Measurements from ENCODE around the gene FGF11. TPM values are rescaled to one million over a fixed set of nuclear protein-coding genes. Genes with fewer than 3 reads are reported as not detected.
"Not testable (repeated sequence)": the region's sequence is repeated elsewhere in the genome, so short reads cannot be mapped to it uniquely, and the experiment has no call there.

Gene FGF11
- polyA plus RNA-seq, 3 donors = 5.6 to 12.6 (median 8.0) TPM

DNA sequence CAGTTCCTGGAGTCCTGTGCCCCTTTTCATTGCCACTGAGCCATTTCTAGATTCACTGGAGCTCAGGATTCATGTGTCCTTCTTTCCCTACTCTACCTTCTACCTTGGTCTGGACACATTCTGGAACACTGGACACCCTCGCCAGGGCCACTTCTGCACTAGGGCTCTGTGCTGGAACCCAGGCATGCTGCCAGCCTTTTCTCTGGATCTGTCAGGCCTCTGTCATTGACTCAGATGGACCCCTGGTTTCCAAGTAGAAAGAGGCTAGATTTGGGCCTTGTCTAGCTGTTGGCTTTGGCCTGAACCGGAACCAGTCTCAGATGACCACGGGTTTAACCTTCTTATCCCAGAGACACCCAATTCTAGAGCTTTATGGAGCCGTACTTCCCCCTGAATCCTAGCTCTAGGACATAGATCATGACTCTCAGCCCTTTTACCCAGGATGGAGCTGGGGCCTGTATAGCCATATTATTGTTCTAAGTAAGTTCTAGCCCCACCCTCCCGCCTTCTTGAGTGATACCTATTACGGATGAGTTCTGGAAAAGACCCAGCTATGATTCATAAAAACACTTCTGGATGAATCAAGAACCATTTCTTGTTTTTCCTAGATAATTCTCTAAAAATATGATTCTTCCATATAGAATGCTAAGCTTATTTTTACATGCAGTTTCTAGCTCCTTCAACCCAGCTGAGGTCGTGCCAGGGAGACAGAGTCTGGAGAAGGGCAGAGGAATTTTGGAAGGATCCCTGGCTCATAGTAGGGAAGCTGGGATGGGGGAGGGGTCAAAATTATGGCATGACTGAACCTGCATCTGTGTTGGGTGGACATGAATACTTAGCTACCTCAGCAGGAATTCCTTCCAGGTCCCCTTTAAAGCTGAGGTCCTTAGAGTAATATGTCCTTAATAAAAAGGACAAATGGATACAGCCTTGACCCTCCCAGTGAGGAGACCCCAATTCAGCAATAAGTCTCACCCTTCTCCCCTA lies 4.5 kb downstream of the FGF11 start:
- DNase-seq (ENCODE audit: extremely low read depth in 1 of 11, low read depth in 9 of 11, low spot score in 4 of 11) = no peak

DNA sequence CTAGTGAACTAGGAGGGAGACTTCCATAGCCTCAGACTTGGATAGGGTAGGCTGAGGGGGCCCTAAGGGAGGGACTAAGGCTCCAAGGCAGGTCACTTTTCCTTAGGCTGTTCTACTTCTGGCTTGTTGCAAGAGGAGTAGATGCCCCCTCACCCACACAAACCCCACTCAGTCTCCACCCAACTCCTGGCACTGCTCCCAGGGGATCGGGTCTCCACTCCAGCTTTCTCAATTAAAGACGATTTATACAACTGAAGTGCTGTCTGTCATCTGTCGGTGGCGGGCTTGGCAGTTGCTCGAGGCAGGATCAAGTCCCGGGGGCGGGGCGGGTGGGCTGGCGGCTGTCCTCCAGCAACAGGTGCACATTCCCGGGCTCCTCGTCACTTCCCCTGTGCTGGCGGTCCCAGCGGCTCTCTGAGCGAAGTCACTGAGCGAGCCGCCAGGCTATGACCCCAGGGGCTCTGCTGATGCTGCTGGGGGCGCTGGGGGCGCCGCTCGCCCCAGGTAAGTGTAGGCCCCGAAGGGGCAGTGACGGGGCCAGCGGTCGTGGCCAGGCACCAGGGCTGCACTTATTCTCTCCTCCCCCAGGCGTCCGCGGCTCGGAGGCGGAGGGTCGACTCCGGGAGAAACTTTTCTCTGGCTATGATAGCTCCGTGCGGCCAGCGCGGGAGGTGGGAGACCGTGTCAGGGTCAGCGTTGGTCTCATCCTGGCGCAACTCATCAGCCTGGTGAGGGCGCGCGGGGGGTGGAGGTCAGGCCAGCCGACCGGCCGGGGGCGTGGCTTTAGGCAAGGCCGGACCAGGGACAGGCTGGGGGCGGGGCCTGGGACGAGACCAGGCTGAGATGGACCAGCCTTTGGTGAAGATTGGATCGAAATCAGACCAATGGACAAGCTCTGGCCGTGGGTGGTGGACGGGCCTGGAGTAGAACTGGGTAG lies 5.6 kb downstream of the FGF11 start, which contains the start of gene CHRNB1:
TSS of gene CHRNB1 (plus strand) at position 380 of the 937 bp plus-strand sequence. CDS start at position 447, 67 bp downstream.
- DNase-seq (ENCODE audit: extremely low read depth in 1 of 11, low read depth in 9 of 11, low spot score in 4 of 11) = no peak

DNA sequence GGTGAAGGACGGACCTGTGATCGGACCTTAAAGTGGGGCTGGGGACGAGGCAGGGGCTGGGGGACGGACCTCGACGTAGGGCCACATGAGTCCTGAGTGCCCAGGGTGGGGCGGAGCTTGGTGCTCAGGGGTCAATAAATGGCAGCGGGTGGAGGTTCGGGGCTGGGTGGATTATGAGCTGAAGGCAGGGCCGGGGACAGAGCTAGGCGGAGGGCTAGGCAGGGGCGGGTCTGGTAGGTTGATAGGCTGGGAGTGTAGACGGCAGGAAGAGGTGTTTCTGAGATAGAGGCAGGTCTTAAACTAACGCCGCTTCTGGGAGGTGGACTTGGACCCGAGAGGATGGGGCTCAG lies 6.3 kb downstream of the FGF11 start:
- no peak for DNase-seq (ENCODE audit: extremely low read depth in 1 of 11, low read depth in 9 of 11, low spot score in 4 of 11)

DNA sequence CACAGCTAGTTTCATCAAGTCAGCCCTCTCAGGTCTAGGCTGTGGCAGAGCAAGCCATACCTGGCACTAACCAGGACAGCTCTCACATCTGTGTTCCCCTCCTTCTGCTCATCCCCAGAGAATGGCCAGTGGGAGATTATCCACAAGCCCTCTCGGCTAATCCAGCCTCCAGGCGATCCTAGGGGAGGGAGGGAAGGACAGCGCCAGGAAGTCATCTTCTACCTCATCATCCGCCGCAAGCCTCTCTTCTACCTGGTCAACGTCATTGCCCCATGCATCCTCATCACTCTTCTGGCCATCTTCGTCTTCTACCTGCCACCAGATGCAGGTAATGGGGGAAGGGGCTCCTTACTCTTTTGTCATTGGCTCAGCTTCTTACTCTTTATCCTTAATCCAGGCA lies 9.1 kb downstream of the FGF11 start:
- DNase-seq (ENCODE audit: extremely low read depth in 1 of 11, low read depth in 9 of 11, low spot score in 4 of 11) = no peak

DNA sequence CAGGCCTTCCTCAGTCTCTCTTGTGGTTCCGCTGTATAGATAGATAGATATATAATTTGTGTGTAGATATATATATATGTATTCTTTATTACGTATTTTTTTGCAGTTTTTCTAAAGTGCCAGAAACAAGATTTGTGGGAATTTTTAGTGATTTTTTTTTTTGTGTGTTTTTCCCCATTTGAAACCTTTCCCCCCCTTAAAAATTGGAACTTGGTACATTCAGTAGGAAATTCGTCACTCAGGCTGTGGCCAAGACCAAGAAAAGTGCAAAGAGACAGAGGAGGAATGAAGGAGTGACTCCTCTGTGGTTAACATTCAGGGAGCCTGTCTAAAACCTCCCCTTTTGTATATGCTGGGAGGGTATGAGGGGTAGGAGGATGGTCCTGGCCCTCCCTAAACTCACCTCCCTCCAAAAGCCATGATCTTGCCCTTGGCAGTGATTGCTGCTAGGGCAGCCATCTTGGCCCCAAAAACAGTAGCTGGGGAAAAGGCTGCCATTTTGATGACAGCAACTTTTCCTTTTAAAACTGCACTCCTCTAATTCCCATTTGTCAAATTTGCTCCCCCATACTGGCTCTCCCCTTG lies 20.7 kb downstream of the FGF11 start:
- no peak for DNase-seq (ENCODE audit: extremely low read depth in 1 of 11, low read depth in 9 of 11, low spot score in 4 of 11)

DNA sequence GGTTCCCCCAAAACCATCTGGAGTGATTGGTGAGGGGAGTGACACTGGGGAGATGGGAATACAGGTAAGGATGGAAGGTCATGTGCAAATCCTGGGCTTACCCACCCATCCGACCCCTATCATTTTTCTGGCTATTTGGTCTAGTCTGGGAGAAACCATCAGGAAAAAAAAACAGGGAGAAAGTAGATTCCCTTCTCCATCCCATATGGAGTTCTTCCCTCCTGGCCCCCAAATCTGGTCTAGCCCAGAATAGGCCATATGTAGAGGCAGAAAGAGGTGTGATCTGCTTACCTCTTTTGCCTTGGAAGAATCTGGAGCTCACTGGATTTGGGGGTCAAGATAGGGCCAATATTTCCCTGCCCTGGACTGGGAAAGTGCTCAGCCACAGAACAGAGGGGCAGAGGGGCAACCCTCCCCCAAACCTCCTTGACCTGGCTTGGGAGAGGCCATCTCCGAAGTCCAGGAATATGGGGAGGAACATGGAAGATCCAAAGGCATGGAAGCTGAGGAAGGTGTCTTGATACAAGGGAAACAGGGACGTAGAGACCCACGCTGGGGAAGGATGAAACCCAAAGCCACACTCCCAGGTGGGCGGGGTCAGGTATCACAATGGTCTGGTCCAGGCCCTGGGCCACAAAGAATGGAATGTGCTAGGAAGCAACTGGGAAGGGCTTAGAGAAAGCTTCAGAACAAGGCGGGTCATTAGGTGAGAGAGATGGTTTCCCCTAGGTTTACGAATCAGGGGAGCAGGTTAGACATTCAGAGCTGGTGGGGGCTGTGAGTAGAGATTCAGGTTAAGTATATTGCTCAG lies 21.7 kb downstream of the FGF11 start:
- DNase-seq (ENCODE audit: extremely low read depth in 1 of 11, low read depth in 9 of 11, low spot score in 4 of 11) = no peak

DNA sequence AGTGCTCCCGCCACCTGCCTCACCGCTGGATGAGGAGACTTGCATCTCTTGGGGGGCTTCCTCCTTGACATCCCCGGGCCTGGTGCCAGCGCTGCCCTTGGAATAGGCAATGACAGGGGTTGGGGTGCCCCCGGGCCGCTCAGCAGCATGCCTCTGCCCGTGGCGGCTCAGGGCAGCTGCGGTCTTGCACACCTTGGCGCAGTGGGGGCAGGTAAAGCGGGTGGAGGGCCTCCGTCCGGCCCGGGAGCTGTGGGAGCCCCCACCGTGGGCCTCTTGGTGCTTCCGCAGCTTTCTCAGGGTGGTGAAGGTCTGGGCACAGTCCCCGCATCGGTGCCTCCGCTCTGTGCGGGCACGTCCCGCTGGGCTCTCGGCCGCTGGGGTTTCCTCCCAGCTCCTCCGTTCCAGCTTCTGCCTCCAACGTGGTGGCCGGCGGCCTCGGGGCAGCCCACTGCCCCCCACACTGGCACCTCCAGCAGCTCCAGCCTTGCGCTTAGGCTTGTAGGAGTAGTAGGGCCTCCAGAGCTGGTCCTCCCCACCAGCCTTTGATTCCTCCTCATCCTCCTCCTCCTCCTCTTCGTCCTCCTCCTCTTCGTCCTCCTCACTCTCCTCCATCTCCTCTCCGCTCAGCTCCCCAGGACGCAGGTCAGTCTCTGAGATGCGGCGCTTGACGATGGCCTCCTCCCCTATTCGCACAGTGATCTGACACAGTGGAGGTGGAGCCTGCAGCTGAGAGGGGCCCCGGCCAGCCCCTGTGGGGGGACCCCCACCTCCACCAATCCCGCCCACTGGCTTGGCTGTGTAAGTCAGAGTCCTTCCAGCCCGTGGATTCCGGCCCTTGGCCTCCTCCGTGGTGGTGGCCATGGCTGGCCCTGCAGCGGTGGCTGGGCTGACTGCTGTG lies 23.4 kb downstream of the FGF11 start:
- no peak for DNase-seq (ENCODE audit: extremely low read depth in 1 of 11, low read depth in 9 of 11, low spot score in 4 of 11)

DNA sequence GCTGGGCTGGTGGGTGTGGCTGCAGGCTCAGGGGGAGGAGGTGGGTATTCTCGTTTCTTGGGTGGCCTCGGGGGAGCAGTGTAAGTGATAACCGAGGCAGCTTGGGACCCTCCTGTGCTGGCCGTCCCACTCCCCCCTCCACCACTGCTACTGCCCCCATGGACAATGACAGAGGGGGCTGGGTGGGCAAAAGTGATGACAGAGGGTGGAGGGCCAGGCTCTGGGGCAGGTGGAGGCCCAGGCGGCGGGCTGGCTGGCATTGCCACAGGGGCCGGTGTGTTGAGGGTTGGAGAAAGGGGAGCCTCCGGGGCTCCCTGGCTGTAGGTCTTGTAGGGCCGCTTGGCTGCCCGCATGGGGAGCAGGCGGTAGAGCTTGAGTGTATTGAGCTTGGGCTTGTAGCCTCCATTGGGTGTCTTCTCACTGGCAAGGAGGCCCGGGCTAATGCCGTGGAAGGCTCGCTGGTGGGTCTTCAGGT lies 24.1 kb downstream of the FGF11 start:
- no peak for DNase-seq (ENCODE audit: extremely low read depth in 1 of 11, low read depth in 9 of 11, low spot score in 4 of 11)

DNA sequence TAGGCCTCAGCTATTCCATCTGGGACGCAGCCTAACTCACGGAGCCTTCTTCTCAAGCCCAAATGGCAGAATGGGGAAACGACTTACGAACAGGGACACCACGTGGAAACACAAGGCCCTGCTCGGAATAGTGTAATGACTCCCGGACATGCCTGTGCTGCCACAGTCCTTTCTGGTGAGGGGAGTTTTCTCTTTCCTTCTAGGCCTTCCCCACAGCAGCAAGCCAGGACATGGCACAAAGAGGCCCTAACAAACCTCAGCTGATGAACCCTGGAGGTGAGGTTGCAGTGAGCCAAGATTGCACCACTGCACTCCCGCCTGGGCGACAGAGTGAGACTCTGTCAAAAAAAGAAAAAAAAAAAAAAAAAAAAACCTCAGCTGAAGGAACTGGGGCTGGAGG lies 24.8 kb downstream of the FGF11 start:
- no peak for DNase-seq (ENCODE audit: extremely low read depth in 1 of 11, low read depth in 9 of 11, low spot score in 4 of 11)

DNA sequence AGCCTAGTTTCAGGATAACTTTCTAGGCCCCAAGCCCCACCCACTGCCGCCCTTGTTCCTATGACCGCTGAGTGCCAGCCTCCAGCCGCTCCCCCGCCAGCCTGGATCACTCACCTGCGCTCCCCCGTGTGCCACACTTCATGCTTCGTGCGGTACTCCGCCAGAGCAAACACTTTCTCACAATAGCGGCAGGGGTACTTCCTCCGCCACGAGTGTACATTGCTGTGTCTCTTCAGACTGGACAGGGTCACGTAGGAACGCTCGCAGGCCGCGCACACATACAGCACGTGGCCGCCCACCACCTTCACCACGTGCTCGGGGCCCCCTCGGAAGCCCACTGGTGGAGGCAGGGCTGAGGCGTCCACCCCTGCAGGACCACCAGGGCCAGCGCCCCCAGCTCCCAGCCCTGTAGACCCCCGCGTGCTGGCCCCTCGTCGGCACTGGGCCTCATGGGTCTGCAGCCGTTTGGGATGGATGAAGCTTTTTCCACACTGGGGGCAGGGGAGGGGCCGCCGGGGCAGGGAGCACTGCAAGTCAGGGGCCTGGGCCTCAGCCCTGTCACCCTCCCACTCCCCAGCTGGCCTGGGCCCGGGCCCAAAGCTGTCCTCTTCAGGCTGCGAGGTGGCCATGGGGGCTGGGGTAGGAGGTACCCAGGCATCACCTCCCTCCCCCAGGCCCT lies 26.4 kb downstream of the FGF11 start:
- peak in 1 of 11 donors; percentile 38 for DNase-seq (ENCODE audit: extremely low read depth in 1 of 11, low read depth in 9 of 11, low spot score in 4 of 11)

DNA sequence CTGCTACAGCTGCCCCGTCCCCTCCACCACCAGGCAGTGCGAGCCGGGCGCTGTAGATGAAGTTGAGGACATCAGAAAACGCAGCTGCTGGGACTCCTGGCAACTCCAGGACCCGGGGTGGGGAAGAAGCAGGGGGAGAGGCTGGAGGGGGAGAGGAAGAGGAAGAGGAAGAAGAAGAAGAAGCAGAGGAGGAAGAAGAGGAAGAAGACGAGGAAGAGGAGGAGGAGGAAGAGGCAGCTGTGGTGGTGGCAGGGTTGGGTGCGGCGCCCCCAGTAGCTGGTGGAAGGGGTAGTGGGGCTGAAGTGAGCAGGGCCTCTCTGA lies 27.0 kb downstream of the FGF11 start:
- DNase-seq (ENCODE audit: extremely low read depth in 1 of 11, low read depth in 9 of 11, low spot score in 4 of 11) = no peak

DNA sequence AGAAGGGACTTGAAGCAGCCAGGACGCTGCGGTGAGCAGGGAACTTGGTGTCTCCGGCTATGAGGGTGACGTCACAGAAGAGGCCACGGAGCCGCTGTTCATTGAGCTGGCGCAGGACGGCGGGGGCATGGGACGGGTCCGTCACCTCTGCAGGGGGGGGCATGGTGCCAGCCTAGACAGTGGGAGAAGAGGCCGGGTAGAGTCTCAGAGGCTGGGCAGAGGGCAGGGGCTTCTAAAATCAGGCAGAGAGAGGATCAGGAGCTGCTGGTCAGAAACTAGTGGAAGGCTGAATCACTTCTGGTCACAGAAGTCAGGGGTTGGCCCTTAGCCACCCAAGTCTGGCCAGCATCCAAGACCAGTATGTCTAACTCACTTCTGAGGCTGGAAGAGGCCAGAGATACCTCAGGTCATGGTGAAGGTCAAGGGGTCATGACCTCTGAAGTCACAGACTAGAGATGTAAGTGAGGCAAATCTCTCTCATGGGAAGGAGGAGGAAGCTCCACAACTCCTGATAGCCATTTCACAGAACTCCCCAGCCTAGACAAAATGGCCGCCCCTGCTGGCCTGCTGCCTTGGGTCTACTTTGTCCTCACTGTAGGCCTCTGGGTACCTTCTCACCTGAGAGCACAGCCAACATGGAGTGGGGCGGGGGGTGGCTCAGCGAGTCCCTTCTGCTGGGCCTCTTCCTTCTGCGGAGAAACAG lies 27.5 kb downstream of the FGF11 start:
- DNase-seq (ENCODE audit: extremely low read depth in 1 of 11, low read depth in 9 of 11, low spot score in 4 of 11) = no peak

DNA sequence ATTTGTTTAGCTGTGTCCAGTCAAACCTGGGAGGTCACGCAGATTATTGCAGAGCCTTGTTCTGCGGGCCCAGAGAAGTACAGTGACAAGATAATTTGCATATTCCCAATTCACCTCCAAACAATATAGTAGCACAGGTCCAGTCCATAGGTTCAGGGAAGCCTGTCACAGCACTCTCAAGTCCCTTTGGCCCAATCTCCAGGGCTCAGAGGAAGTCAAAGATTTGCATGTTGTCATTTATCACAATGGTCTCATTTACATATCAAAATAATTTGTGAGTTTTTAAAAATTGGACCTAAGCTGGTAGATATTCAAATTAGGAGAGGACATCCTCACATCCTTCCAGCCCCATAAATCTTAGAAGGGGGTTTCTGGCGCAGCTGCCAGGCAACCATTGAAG lies 28.2 kb downstream of the FGF11 start:
- no peak for DNase-seq (ENCODE audit: extremely low read depth in 1 of 11, low read depth in 9 of 11, low spot score in 4 of 11)

DNA sequence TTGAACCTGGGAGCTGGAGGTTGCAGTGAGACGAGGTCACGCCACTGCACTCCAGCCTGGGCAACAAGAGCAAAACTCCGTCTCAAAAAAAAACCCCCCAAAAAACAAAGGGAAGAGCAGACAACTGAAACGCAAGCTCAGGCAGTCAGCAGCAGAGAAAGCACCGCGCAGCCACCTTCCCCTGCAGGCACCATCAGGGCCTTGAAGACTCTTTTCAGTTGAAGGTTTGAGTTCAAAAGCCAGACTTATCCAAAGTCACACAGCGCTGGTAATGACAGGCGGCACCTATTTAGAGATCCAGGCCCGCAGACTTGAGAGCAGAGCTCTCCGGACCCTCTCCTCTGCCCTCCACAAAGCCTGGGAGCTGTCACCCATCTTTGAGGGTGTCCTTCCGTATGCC lies 29.0 kb downstream of the FGF11 start:
- no peak for DNase-seq (ENCODE audit: extremely low read depth in 1 of 11, low read depth in 9 of 11, low spot score in 4 of 11)

DNA sequence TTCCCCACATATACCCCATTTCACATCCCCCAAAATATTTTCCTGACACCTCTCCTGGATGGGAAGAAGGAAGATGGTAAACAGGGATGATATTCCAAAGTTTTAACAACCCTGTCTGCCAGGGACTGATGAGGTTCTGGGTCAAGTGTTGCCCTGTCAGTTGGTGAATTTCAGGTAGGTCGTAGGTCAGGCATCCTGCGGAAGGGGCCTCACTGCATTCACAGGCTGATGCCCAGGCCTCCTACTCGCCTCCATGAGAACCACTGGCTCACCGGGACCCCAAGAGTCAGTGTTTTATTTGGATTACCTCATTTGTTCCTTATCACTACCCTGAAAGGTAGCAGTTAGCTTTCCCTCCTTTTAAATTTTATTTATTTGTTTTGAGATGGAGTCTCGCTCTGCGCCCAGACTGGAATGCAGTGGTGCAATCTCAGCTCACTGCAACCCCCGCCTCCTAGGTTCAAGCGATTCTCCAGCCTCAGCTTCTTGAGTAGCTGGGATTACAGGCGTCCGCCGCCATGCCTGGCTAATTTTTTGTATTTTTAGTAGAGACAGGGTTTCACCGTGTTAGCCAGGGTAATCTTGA lies 29.6 kb downstream of the FGF11 start:
- DNase-seq (ENCODE audit: extremely low read depth in 1 of 11, low read depth in 9 of 11, low spot score in 4 of 11) = no peak

DNA sequence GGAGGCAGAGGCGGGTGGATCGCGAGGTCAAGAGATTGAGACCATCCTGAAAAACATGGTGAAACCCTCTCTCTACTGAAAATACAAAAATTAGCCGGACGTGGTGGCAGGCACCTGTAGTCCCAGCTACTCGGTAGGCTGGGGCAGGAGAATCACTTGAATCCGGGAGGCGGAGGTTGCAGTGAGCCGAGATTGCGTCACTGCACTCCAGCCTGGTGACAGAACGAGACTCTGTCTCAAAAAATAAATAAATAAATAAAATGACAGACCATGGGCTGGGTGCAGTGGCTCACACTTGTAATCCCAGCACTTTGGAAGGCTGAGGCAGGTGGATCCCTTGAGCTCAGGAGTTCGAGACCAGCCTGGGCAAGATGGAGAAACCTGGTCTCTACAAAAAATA lies 30.5 kb downstream of the FGF11 start:
- DNase-seq (ENCODE audit: extremely low read depth in 1 of 11, low read depth in 9 of 11, low spot score in 4 of 11) = not testable (repeated sequence)
